ENCODE results near the gene SQSTM1.
A peak's percentile ranks its signal among the peaks of the same experiment; 100 is the strongest.
"Not testable (repeated sequence)": the region's sequence is repeated elsewhere in the genome, so short reads cannot be mapped to it uniquely, and the experiment has no call there.

The SQSTM1 gene

DNA sequence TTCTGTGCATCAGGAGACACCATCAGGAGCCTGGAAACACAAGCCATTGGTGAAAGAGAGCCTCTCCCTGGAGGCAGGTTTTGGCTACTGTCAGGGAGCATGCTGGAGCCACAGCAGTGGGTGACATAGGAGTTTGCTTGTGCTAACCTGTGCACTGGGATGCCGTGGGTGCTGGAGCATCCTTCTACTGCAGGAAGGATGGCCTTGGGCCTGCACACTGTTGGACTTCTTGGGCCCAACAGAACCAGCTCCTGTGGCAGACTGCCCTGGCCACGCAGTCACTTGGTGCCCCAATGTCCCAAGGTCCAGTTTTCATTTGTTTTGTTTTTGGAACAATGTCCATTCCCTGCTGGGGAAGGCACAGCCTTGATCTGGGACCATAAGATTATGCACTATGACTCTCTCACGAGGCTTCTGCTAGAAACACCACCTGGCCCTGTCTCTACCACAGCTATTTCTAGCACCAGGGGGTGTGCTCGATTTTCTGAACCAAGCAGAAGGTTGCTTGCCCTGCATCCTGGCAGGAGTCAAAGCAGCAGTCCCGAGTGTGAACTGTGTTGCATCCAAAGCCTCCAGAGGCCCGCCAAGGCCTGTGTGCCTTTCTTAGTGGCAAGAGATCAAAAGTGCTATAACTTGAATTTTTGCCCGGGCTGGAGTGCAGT, 32.4 kb upstream of the SQSTM1 start:
- no peak for DNase-seq (ENCODE audit: low spot score in 2 of 2)
- H3K4me3 Mint-ChIP-seq, result no peak overlapping the region
- no peak for ATAC-seq (ENCODE audit: low read depth)
- no peak overlapping the region for H3K27ac Mint-ChIP-seq
- H3K36me3 Mint-ChIP-seq, result no peaks in the 10 kb centered on the region
- peaks cover 7% of the 10 kb centered on the region for H3K4me1 Mint-ChIP-seq
- H3K9me3 Mint-ChIP-seq, result no peaks in the 10 kb centered on the region
- H3K27me3 Mint-ChIP-seq, result no peaks in the 10 kb centered on the region

DNA sequence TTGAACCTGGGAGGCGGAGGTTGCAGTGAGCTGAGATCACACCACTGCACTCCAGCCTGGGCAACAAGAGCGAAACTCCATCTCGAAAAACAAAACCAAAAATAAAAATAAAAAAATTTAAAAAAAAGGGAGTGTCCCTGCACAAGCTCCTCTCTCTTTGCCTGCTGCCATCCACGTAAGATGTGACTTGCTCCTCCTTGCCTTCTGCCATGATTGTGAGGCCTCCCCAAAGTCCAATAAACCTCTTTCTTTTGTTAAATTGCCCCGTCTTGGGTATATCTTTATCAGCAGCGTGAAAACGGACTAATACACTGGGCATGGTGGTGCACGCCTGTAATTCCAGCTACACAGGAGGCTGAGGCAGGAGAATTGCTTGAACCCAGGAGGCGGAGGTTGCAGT, 31.4 kb upstream of the SQSTM1 start:
- H3K9me3 Mint-ChIP-seq; ATAC-seq (ENCODE audit: low read depth); H3K27me3 Mint-ChIP-seq; H3K36me3 Mint-ChIP-seq; H3K4me3 Mint-ChIP-seq; H3K27ac Mint-ChIP-seq; DNase-seq (ENCODE audit: low spot score in 2 of 2): not testable (repeated sequence)
- peaks cover 17% of the 10 kb centered on the region for H3K4me1 Mint-ChIP-seq

GRCh38 chr5:179791881-179792611, 28.7 kb upstream of the SQSTM1 start:
- DNase-seq (ENCODE audit: low spot score in 2 of 2), result no peak
- Mint-ChIP-seq H3K4me3 (no peak overlapping the region), H3K9me3 (no peaks in the 10 kb centered on the region), H3K4me1 (peaks cover 27% of the 10 kb centered on the region), H3K27ac (no peak overlapping the region), H3K27me3 (no peaks in the 10 kb centered on the region), H3K36me3 (no peaks in the 10 kb centered on the region)
- ATAC-seq (ENCODE audit: low read depth), result no peak

DNA sequence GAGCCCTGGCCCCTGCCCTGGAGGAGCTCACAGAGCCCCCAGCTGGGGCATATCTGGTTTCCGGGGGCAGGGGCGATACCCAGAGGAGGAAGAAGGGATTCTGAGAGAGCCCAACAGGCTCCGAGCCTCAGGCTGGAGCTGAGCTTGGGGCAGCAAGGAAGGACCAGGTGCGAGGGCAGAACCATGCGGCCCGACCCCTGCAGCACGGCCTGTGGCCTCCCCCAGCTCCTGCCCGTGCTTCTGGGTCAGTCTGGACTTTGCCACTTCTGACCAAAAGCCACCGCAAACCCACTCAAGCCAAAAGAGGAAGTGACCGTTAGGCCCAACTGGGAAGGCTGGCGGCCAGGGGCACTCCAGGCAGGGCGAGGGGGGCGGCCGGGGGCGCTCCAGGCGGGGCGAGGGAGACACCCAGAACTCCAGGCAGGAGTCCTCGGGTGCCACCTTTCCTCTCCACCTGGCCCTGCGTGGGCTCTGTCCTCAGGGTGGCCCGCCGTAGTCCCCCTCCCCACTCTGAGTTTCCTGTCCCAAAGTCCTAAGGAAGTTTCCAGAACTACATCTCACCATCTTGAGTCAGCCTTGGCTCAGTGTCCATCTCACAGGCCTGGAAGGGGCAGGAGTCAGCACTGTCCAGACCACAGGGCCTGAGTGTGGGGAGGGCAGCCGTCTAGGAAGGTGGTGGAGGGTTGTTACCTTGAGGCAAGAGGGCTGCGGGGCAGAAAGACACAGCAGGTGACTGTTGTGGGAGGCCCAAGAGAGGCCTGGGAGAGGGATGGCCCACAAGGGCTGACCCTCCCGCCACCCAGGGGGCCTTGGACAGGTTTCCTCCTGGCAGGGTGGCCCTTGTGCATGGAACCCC, 27.9 kb upstream of the SQSTM1 start:
- Mint-ChIP-seq H3K27me3 (no peaks in the 10 kb centered on the region), H3K9me3 (no peaks in the 10 kb centered on the region), H3K27ac (peak overlapping the region; percentile 22), H3K36me3 (no peaks in the 10 kb centered on the region), H3K4me1 (peaks cover 27% of the 10 kb centered on the region), H3K4me3 (no peak overlapping the region)
- ATAC-seq (ENCODE audit: low read depth), result no peak
- no peak for DNase-seq (ENCODE audit: low spot score in 2 of 2)

DNA sequence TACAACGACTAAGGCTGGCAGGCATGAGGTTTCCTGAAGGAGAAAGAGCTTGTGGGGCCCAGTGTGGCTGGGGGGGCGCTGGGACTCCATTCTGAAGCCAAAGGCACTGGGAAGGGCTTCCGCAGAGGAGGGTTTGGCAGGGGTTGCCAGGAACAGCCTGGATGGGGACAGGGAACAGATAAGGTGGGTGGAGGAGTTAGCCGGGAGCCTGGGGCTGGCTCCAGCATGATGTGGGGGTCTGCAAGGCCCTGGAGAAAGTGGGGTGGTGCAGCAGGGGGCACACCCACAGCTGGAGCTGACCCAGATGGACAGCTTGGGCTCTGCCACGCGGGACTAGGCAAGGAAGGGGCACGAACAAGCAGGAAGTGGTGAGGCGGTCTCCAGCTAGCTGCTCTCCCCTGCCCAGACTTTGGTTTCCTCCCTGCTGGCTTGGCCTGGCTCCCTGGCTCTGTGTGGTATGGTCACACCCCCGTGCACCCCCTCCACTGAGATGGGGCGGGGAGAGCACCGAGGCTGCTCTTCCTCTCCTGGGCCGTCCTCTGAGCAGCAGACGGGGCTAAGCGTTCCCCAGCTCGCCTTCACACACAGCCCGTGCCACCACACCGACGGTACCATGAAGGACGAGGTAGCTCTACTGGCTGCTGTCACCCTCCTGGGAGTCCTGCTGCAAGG, 27.1 kb upstream of the SQSTM1 start, which contains the start of gene LTC4S:
LTC4S (plus strand) TSS at position 519 of the 672 bp plus-strand sequence; CDS start at position 614, 95 bp downstream.
- Mint-ChIP-seq H3K4me3 (peak within 1 kb of the TSS; percentile 70), H3K4me1 (peaks cover 27% of the 10 kb centered on the region), H3K27me3 (no peaks in the 10 kb centered on the region), H3K9me3 (no peaks in the 10 kb centered on the region), H3K36me3 (no peaks in the 10 kb centered on the region), H3K27ac (peak within 1 kb of the TSS; percentile 22)
- DNase-seq (ENCODE audit: low spot score in 2 of 2) (no peak), ATAC-seq (ENCODE audit: low read depth) (peak; percentile 32)

DNA sequence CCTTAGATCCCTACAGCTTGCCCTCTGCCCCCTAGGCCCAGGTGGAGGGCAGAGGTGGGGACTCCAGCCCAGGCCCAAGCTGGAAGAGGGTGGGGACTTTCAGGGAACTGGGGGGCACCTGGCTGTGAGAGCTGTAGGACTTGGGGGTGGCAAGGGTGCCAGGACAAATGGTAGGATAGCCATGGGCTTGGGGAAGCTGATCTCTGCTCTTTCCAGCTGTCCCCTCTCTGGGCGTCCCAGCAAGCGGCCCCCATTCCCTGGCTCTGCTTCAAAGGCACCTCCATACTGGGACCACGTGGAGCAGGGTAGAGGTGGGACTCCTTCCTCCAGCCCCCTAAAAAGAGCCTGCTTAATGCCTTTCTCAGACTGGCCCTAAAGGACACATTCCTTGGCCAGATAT, 26.5 kb upstream of the SQSTM1 start:
- peak overlapping the region; percentile 70 for H3K4me3 Mint-ChIP-seq
- no peak for ATAC-seq (ENCODE audit: low read depth)
- no peak for DNase-seq (ENCODE audit: low spot score in 2 of 2)
- no peaks in the 10 kb centered on the region for H3K27me3 Mint-ChIP-seq
- H3K9me3 Mint-ChIP-seq, result no peaks in the 10 kb centered on the region
- peaks cover under 1% of the 10 kb centered on the region for H3K36me3 Mint-ChIP-seq
- no peak overlapping the region for H3K27ac Mint-ChIP-seq
- H3K4me1 Mint-ChIP-seq, result peaks cover 27% of the 10 kb centered on the region

- H3K4me3 Mint-ChIP-seq, result peak overlapping the region; percentile 70
- peaks cover 4% of the 10 kb centered on the region for H3K36me3 Mint-ChIP-seq
- peaks cover 27% of the 10 kb centered on the region for H3K4me1 Mint-ChIP-seq
- ATAC-seq (ENCODE audit: low read depth), result no peak
- H3K27ac Mint-ChIP-seq, result no peak overlapping the region
- H3K9me3 Mint-ChIP-seq, result no peaks in the 10 kb centered on the region
- no peaks in the 10 kb centered on the region for H3K27me3 Mint-ChIP-seq
- DNase-seq (ENCODE audit: low spot score in 2 of 2), result no peak
Measured at GRCh38 chr5:179794575-179794974, 26.1 kb upstream of the SQSTM1 start.

- Mint-ChIP-seq H3K36me3 (peaks cover 4% of the 10 kb centered on the region), H3K9me3 (no peaks in the 10 kb centered on the region), H3K27ac (no peak overlapping the region), H3K4me3 (peak overlapping the region; percentile 70), H3K4me1 (peaks cover 27% of the 10 kb centered on the region), H3K27me3 (no peaks in the 10 kb centered on the region)
- ATAC-seq (ENCODE audit: low read depth) (no peak), DNase-seq (ENCODE audit: low spot score in 2 of 2) (no peak)
Measured at GRCh38 chr5:179795049-179795862, 25.4 kb upstream of the SQSTM1 start.

DNA sequence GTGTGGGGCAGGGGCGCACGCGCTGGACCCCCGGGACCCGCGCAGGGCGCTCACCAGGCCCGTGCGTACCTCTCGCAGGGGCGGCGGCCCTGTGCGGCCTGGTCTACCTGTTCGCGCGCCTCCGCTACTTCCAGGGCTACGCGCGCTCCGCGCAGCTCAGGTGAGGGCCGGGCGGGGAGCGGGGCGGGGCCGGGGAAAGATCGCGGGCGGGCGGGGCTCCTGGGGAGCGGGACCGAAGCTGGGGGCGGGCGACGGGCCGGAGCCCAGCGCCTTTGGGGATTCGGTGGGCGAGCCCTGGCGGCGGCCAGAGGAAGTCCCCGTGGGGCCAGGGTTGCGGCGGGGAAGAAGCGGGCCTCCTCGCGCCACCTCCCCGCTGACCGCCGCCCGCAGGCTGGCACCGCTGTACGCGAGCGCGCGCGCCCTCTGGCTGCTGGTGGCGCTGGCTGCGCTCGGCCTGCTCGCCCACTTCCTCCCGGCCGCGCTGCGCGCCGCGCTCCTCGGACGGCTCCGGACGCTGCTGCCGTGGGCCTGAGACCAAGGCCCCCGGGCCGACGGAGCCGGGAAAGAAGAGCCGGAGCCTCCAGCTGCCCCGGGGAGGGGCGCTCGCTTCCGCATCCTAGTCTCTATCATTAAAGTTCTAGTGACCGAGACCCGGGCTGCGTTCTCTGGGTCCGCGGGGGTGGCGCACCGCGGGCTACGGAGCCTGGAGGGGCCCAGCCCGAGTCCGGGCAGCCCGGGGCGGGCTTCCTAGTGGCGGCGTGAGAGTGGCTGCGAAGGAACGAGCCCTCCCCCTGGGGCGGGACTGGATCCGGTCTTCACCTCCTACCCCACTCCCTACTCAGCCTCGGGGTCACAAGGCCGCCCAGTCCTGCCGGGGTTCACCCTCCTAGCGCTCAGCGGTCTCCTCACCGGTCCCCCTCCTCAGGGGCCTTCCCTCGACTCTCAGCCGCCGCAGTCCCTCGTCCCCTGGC, 24.6 kb upstream of the SQSTM1 start:
- Mint-ChIP-seq H3K4me3 (peak overlapping the region; percentile 75), H3K27me3 (no peaks in the 10 kb centered on the region), H3K9me3 (no peaks in the 10 kb centered on the region), H3K27ac (peak overlapping the region; percentile 32), H3K4me1 (peaks cover 27% of the 10 kb centered on the region), H3K36me3 (peaks cover 4% of the 10 kb centered on the region)
- peak; percentile 78 for ATAC-seq (ENCODE audit: low read depth)
- peak; percentile 70 to 82 for DNase-seq (ENCODE audit: low spot score in 2 of 2)

DNA sequence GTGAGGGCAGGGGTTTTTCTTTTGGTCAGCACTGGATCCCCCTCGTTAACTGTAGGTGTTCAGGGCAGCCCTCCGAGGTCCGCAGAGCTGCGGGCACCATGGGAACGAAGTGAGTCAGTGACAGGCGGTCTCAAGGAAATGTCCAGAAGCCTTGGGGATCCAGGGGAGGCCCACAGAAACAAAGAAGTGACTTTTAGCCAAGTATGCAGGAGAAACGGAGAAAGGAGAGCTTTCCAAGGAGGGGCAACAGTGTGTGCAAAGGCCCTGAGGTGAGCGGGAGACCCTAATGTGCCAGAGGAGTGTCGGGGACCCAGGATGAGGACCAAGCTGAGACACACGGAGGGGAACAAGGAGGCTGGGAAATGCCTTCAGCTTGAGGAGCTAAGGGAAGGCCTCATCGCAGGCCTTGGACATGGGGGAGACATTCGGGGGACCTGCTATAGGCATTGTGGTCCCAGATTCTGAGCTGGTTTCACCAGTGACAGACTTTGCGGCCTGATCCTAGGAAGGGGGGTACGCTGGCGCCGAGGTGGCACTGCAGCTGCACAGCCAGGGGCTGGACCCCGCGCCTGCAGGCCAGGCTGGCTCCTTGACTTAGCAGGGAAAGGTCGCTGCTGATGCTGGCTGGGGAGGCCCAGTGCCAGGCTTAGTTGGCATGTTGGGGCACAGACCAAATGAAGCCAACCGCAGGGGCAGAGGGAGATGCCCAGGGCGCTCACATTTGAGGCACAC, 23.7 kb upstream of the SQSTM1 start:
- peaks cover 6% of the 10 kb centered on the region for H3K36me3 Mint-ChIP-seq
- no peak for DNase-seq (ENCODE audit: low spot score in 2 of 2)
- peak overlapping the region; percentile 75 for H3K4me3 Mint-ChIP-seq
- no peaks in the 10 kb centered on the region for H3K9me3 Mint-ChIP-seq
- H3K4me1 Mint-ChIP-seq, result peaks cover 31% of the 10 kb centered on the region
- ATAC-seq (ENCODE audit: low read depth), result no peak
- H3K27ac Mint-ChIP-seq, result peak overlapping the region; percentile 32
- H3K27me3 Mint-ChIP-seq, result no peaks in the 10 kb centered on the region

- Mint-ChIP-seq H3K36me3 (peaks cover 6% of the 10 kb centered on the region), H3K4me3 (no peak overlapping the region), H3K27ac (no peak overlapping the region), H3K4me1 (peaks cover 29% of the 10 kb centered on the region), H3K27me3 (no peaks in the 10 kb centered on the region), H3K9me3 (no peaks in the 10 kb centered on the region)
- ATAC-seq (ENCODE audit: low read depth) (no peak), DNase-seq (ENCODE audit: low spot score in 2 of 2) (no peak)
Measured at GRCh38 chr5:179797741-179798140, 23.0 kb upstream of the SQSTM1 start.

Data from memory B cell (primary cell).